ENCODE measurements around the gene FAM181B. TPM values are rescaled to one million over a fixed set of nuclear protein-coding genes. Genes with fewer than 3 reads are reported as not detected.

The FAM181B gene
- total RNA-seq, 1 donor from 2014 or later = 0.13 TPM

DNA sequence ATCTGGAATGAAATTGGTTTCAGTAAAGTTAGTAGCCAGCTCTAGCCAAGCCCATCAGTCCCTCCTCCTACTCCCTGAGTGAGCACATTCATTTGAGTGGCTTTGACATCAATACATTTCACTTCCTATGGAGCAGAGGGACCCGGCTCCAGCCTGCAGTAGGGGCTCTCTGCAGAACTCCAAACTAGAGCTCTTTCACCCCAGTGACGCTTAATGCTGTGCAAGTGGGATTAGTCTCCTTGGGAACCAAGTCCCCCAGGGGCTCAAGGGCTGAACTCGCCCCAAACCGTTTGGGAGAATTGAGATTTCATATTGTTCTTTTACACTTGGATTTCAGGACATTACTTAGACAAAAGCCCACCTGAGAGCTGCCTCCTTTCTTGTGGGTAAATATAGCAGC, 4.4 kb upstream of the FAM181B start:
- intact Hi-C loops (cut with DNase I) = no loop called here
- ATAC-seq (ENCODE audit: poor library complexity) (no peak), DNase-seq (no peak)

DNA sequence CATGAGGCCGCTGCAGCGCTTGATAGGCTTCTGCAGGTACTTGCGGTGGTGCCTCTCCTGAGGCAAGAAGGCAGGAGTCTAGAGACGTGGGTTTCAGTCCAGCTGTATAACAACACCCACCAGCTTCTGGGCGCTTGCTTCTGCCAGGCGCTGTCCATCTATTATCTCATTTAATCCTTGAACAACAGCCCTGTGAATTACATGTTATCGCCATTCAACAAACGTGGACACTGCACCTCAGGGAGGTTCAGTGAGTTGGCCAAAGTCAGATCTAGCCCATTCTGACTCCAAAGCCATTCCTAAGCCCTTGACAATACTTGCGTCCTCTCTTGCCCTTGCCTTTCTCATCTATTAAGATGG, 436 bp upstream of the FAM181B start:
- ATAC-seq (ENCODE audit: poor library complexity) (no peak), DNase-seq (no peak)
- intact Hi-C loops (cut with DNase I) = no loop called here

DNA sequence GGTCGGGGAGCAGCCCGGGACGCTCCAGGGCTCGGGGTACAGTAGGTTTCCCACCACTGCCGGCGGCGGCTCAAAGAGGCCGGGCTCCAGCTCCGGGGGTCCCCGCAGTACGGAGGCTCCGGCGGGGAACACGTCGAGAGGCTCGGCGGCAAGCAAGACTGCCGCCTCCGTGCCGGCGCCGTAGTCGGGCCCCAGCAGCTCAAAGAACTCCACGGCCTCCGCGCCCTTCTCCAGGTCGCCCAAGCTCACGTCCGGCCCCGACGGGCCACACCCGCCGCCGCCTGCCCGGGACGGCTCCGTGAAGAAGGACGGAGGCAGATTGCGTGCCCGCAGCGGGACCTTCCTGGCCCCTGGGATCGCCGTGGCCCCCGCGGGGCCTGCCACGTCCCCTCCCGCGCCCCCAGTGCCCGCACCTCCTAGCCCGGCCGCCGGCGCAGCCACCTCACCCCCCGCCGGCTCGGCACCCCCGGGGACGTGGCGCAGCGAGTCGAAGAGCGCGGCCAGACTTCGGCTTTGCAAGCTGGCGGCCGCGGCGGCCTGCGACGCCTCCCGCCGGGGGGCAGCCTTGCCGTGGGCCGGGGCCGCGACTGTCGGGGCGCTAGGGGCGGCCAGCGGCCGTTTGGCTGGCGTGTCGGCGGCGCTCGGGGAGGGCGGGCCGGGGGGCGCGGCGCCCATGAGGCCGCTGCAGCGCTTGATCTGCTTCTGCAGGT, 775 bp downstream of the FAM181B start:
- ATAC-seq (ENCODE audit: poor library complexity) (peak; percentile 30), DNase-seq (no peak)
- intact Hi-C loops (cut with DNase I) = no loop called here

- intact Hi-C loops (cut with DNase I) = no loop called here
- ATAC-seq (ENCODE audit: poor library complexity) (no peak), DNase-seq (no peak)
Measured at GRCh38 chr11:82732348-82732733, 1.3 kb downstream of the FAM181B start.

DNA sequence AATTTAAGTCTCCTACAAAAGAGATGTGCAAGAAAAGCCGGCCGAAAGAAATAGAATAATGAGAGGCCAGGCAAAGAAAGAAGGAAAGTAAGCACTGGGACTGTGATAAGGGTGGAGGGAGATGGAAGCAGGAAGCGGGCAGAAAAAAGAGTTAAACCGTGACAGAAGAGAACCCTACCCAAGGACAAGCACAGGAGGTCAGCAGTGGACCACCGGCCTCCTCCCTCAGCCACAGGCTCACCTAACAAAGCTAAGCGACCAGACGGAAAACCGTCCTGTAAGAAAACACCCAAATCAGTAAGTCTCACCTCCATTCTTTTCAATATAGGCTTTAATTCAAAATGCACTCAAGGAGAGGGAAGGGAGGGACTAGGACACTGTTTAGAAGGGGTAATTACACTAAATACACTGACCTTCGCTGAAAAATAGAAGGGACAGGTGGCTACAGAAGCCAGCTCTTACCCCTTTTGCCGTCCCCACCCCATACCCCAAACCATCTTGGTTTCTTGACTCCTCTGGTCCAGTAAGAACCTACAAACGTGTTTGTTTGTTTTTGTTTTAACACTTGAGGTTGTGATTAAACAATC, 1.9 kb downstream of the FAM181B start:
- no peak for DNase-seq
- ATAC-seq (ENCODE audit: poor library complexity) = no peak
- intact Hi-C loops (cut with DNase I) = no loop called here

DNA sequence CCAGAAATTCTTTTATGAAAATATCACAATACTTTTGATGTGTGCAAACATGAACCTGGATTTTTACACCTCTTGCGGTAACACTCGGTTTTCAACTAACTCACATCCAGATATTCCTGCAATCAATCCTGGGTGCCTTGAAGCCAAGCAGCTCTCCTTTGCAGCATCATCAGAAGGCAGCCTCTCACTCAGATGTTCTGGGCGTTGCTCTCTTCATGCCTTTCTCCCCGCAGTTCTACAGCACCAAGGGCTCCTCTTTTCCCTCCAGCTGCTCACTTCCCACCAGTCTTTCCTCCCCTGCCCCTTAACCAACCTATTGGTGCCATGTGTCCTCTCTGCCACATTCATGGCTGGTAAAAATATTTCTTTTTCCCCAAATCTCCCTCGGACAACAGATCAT, 2.9 kb downstream of the FAM181B start:
- DNase-seq (no peak), ATAC-seq (ENCODE audit: poor library complexity) (no peak)
- intact Hi-C loops (cut with DNase I) = no loop called here

GRCh38 chr11:82730286-82730685, 3.4 kb downstream of the FAM181B start:
- DNase-seq (no peak), ATAC-seq (ENCODE audit: poor library complexity) (no peak)
- intact Hi-C loops (cut with DNase I) = no loop called here

DNA sequence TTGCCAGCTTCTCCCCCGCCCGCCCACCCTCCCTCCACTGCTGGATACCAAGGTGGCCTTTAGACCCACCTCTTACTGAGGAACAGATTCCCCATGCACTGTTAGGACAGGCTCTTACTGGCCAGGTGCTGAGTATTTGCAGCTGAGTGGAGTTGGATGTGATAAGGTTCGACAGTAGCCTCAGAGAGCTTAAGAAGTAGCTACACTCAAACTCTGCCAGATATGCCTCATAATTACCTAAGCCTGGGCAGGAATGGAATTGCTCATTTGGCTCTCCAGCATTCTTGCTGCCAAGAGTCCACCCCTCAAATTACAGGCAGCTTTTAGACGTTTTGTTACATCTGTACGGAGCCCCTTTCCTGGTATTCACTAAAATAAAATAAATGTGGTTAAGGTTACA, 9.6 kb downstream of the FAM181B start:
- intact Hi-C loops (cut with DNase I) = no loop called here
- DNase-seq (no peak), ATAC-seq (ENCODE audit: poor library complexity) (no peak)

- intact Hi-C loops (cut with DNase I) = no loop called here
- ATAC-seq (ENCODE audit: poor library complexity) (no peak), DNase-seq (no peak)
Measured at GRCh38 chr11:82722231-82722630, 11.4 kb downstream of the FAM181B start.

DNA sequence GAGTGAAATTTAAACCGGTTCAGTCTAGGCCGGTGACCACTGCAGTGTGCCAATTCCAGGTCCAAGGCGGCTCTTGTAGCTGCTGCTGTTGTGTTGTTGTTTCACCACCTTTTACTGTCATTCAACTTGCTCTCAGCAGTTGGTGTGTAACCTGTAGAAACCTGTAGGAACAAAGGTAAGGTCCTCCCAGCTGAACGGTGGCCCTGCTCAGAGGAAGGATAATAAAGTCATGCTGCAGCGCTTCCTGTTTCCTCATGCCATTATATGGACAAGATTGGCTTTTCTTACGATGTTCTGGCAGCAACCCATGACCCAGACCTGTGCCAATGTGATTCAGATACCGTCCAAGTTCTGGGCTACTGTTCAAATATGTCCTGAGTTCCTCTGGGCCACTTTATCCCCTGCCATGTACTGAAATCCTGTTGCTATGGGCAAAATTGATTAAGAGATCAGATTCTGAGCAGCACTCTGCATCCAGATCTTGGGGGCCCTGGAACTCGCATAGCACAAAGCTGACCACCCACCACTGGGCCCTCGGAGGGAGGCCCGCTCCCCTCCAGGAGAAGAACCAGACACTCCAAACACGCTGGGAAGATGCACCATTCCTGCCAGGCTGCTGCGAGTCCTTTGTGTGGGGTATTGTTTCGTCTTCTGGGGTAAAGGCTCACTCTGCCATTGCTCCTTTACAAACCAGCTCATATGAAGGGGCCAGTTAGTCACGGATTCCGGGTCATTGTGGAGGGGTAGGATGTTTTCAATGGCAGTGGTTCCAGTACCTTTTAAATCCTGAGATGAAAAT, 13.2 kb downstream of the FAM181B start:
- intact Hi-C loops (cut with DNase I) = no loop called here
- DNase-seq (no peak), ATAC-seq (ENCODE audit: poor library complexity) (no peak)

DNA sequence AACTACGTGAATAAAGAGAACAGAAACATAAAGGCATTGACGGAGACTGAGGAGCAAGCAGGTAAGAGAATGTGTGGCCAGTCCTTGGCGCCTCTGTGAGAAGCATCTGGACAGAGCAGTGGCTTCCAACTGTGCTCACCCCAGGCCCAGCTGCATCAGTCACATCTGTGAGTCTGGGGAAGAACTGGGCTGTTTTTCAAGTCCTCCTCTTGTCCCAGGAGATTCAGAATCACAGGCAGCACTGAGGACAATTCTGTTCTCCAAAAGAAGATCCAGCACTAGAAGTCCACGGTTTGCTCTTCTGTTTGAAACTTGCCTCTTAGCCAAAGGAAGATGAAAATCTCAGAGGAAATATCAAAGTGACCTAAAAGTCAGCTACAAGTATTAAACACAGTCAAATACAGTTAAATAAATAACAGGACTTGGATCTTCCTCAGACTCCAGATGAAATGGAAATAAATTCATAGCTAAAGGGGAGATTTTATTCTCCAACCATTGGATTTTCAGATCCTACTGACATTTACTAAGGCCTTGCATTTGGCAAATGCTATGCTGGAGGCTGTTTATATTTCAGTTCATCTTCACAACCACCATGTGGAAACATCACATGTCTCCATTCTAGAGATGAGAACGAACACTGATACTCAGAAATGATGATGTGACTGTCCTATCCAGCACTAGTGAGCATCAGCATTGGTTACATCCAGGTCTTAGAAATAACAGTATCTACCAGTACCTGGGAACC, 14.1 kb downstream of the FAM181B start:
- intact Hi-C loops (cut with DNase I) = loop anchor here (10.0 kb wide), 1 partner anchor 145 kb away; no protein-coding TSS in a partner anchor
- DNase-seq = no peak
- ATAC-seq (ENCODE audit: poor library complexity) = peak; percentile 59

DNA sequence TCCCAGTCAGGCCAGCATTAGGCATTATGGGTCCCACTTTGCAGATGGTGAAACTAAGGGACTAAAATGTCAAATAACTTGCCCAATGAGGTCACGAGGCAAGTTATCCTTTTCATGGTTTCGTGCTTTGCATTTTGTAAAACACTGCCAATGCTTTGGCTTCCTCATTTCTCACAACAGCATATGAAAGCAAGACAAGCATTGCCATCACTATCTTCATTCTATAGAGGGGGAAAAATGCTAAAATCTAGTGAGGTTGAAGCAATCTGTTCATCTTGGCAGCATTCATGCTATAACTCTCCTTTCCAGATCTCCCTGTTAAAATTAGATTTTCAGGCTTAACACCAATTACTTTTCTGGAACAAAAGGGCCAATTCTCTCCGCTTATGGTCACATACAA, 14.8 kb downstream of the FAM181B start:
- DNase-seq (no peak), ATAC-seq (ENCODE audit: poor library complexity) (no peak)
- intact Hi-C loops (cut with DNase I) = loop anchor here (10.0 kb wide), 1 partner anchor 146 kb away; no protein-coding TSS in a partner anchor

DNA sequence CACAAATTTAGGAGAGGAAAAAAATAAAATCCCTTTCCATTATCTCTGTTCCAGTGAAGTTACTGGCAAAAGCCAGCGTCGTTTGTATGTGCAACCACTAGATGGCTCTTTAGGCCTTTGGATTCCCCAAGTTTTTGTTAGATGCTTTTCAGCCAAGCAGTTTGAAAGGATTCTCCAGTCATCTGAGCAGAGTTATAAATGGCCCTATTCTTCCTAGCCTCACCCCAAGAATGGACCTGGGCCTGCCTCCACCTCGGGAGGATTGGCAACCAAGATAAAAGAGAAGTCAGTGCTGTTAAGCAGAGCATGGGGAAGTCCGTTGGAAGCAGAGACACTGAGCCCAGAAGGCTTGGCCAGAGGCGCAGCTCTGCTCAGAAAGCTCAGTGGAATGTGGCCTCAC, 15.4 kb downstream of the FAM181B start:
- intact Hi-C loops (cut with DNase I) = loop anchor here (10.0 kb wide), 1 partner anchor 146 kb away; no protein-coding TSS in a partner anchor
- ATAC-seq (ENCODE audit: poor library complexity) (peak; percentile 79), DNase-seq (no peak)

GRCh38 chr11:82714346-82715174, 19.1 kb downstream of the FAM181B start:
- intact Hi-C loops (cut with DNase I) = loop anchor here (10.0 kb wide), 1 partner anchor 150 kb away; no protein-coding TSS in a partner anchor
- ATAC-seq (ENCODE audit: poor library complexity) = no peak
- no peak for DNase-seq

- DNase-seq (no peak), ATAC-seq (ENCODE audit: poor library complexity) (no peak)
- intact Hi-C loops (cut with DNase I) = loop anchor here (10.0 kb wide), 1 partner anchor 153 kb away; no protein-coding TSS in a partner anchor
Measured at GRCh38 chr11:82711648-82712047, 22.0 kb downstream of the FAM181B start.

GRCh38 chr11:82703796-82704195, 29.9 kb downstream of the FAM181B start:
- no peak for DNase-seq
- ATAC-seq (ENCODE audit: poor library complexity) = no peak
- intact Hi-C loops (cut with DNase I) = no loop called here

DNA sequence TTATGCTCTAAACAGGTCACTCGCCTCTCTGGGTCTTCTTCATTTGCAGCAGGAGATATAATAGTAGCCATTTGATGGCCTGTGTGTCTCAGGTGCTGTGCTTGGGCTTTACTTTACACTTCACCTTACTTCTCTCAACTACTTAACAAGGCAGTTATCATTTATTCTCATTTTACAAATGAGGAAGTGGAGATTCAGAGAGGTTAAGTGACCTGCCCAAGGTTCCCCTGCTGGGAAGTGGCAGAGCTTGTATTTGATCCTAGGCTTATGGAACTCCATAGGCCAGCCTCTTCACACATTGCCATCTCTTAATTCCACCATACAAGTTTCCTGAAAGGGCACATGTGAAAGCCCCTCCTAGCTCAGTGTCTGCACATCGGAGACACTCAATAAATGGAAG, 30.4 kb downstream of the FAM181B start:
- no peak for DNase-seq
- intact Hi-C loops (cut with DNase I) = no loop called here
- no peak for ATAC-seq (ENCODE audit: poor library complexity)

DNA sequence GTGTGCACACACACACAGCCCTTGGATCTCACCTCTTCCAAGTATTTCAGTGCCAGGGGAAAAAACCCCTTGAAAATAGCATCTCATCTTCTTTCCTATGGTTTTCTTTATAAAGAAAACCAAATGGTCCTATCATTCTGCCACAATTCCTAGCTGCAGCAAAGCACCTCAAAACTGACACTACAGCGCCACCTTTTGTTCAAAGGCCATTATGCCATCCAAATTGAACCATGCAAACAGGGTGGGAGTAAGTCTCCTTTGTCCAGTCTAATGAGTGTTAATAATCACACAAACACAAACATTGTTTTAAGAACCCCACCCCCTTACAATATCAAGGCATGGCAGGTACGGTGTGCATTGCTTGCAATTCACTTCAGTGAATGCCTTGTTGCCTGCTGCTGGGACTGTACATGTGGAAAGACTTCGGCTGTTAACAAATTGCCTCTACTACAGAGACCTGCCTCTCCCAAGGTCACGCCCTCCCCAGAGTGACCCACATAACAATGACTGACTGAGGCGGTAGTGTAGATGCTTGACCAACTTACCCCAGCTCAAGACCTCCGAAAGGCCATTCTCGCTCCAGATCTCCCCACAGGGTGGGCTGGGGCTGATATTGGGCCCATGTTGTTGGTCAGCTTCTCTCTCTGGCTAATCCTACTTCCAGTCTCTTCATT, 31.7 kb downstream of the FAM181B start:
- no peak for DNase-seq
- intact Hi-C loops (cut with DNase I) = no loop called here
- no peak for ATAC-seq (ENCODE audit: poor library complexity)

All from Right ventricle myocardium superior (tissue), 1 donor.